IMR-90 (cell line): ENCODE results near the gene ID1. TPM values are rescaled to one million over a fixed set of nuclear protein-coding genes. Genes with fewer than 3 reads are reported as not detected.
A peak's percentile ranks its signal among the peaks of the same experiment; 100 is the strongest.

ENCODE experiments used
- ATAC-seq: fragments of 200-7000 bp; cut with Tn5 transposase; 2 replicates; pipeline ENCODE4 v1.9.1; 2020; ENCODE audit warnings: low read depth, mild to moderate bottlenecking, moderate library complexity
- BruUV-seq: library from RNA; stranded (reverse); fragments of 400-500 nt; replicated peaks from 2 replicates; lab custom pipeline; 2021; lab: Mats Ljungman, UMichigan
- CTCF ChIA-PET: fragments of 300-600 bp; formaldehyde crosslinking; extraction: SDS; loops from one replicate; lab custom pipeline; 2021; ENCODE audit warnings: antibody characterized with exemption; lab: Yijun Ruan, JAX
- POLR2A ChIA-PET: fragments of 300-600 bp; sonication (Branson Sonifier 250); formaldehyde crosslinking; loops from one replicate; lab custom pipeline; 2022; ENCODE audit warnings: antibody characterized with exemption; ENCODE audit not compliant: unreplicated experiment; lab: Charles Lee
- DNase-seq: peaks from one replicate; pipeline ENCODE4 v3.0.0; 2013
- H2AFZ ChIP-seq: replicated peaks from 2 replicates; pipeline ENCODE3; 2013; ENCODE audit warnings: low read length, mild to moderate bottlenecking; ENCODE audit not compliant: poor library complexity
- H2AK5ac ChIP-seq: 2 replicates; pipeline ENCODE4 v1.6.1; 2013; ENCODE audit warnings: low read depth, low read length, inconsistent platforms
- H2AK9ac ChIP-seq: replicated peaks from 2 replicates; pipeline ENCODE3; 2013; ENCODE audit warnings: mild to moderate bottlenecking, low read depth, low read length, moderate library complexity; ENCODE audit not compliant: poor library complexity
- H2BK120ac ChIP-seq: 2 replicates; pipeline ENCODE4 v1.6.1; 2013; ENCODE audit warnings: low read depth, low read length, inconsistent platforms
- H2BK15ac ChIP-seq: 3 replicates; pipeline ENCODE4 v1.6.1; 2013; ENCODE audit warnings: low read depth, low read length, inconsistent platforms
- H2BK20ac ChIP-seq: 2 replicates; pipeline ENCODE4 v1.6.1; 2013; ENCODE audit warnings: low read depth, mild to moderate bottlenecking, inconsistent platforms, low read length, moderate library complexity
- H2BK5ac ChIP-seq: 2 replicates; pipeline ENCODE4 v1.6.1; 2013; ENCODE audit warnings: mild to moderate bottlenecking, low read depth, low read length, inconsistent platforms; ENCODE audit not compliant: poor library complexity, severe bottlenecking
- H3K14ac ChIP-seq: replicated peaks from 2 replicates; pipeline ENCODE4 v1.6.1; 2013; ENCODE audit warnings: low read depth, low read length, inconsistent platforms
- H3K18ac ChIP-seq: 2 replicates; pipeline ENCODE4 v1.6.1; 2013; ENCODE audit warnings: low read depth, low read length, control low read depth
- H3K23ac ChIP-seq: 2 replicates; pipeline ENCODE4 v1.6.1; 2013; ENCODE audit warnings: low read depth, low read length, inconsistent platforms
- H3K27ac ChIP-seq: 2 replicates; pipeline ENCODE4 v1.5.1; 2013; ENCODE audit warnings: mild to moderate bottlenecking, control low read depth, low read length; ENCODE audit not compliant: insufficient read depth
- H3K27me3 ChIP-seq: 2 replicates; pipeline ENCODE4 v1.6.1; 2013; ENCODE audit warnings: low read length; ENCODE audit not compliant: control insufficient read depth, insufficient read depth
- H3K36me3 ChIP-seq: 2 replicates; pipeline ENCODE4 v1.6.1; 2013; ENCODE audit warnings: low read length, mixed read lengths; ENCODE audit not compliant: control insufficient read depth, insufficient read depth
- H3K4ac ChIP-seq: 2 replicates; pipeline ENCODE4 v1.6.1; 2013; ENCODE audit warnings: low read depth, low read length, inconsistent platforms
- H3K4me1 ChIP-seq: 2 replicates; pipeline ENCODE4 v1.6.1; 2013; ENCODE audit warnings: low read length, mixed read lengths; ENCODE audit not compliant: control insufficient read depth, insufficient read depth
- H3K4me2 ChIP-seq: 2 replicates; pipeline ENCODE4 v1.6.1; 2013; ENCODE audit warnings: low read depth, mild to moderate bottlenecking, control low read depth, low read length, moderate library complexity
- H3K4me3 ChIP-seq: 2 replicates; pipeline ENCODE4 v1.5.1; 2013; ENCODE audit warnings: low read depth, mild to moderate bottlenecking, control low read depth, low read length, moderate library complexity; ENCODE audit not compliant: insufficient read depth
- H3K56ac ChIP-seq: 2 replicates; pipeline ENCODE4 v1.6.1; 2013; ENCODE audit warnings: low read length, inconsistent platforms; ENCODE audit not compliant: insufficient read depth; ENCODE audit errors: extremely low read depth
- H3K79me1 ChIP-seq, 2 experiments: 2 replicates each; pipeline ENCODE4 v1.6.1; 2013; ENCODE audit warnings: low read length in 2 of 2, inconsistent platforms in 1 of 2, low read depth in 1 of 2
- H3K9ac ChIP-seq: 2 replicates; pipeline ENCODE4 v1.6.1; 2013; ENCODE audit warnings: low read depth, low read length, control low read depth
- H3K9me1 ChIP-seq: 2 replicates; pipeline ENCODE4 v1.6.1; 2013; ENCODE audit warnings: low read length, inconsistent platforms; ENCODE audit not compliant: insufficient read depth
- H3K9me3 ChIP-seq: 2 replicates; pipeline ENCODE4 v1.6.1; 2013; ENCODE audit warnings: low read length; ENCODE audit not compliant: control insufficient read depth, insufficient read depth
- H4K20me1 ChIP-seq: 2 replicates; pipeline ENCODE4 v1.6.1; 2013; ENCODE audit warnings: low read length, inconsistent platforms; ENCODE audit not compliant: insufficient read depth
- H4K5ac ChIP-seq: 2 replicates; pipeline ENCODE4 v1.6.1; 2013; ENCODE audit warnings: mild to moderate bottlenecking, low read depth, low read length, control low read depth
- H4K8ac ChIP-seq, 2 experiments: 2 replicates each; pipeline ENCODE4 v1.6.1; 2013; ENCODE audit warnings: low read depth in 2 of 2, low read length in 2 of 2, control low read depth in 1 of 2, inconsistent platforms in 1 of 2
- H4K91ac ChIP-seq: 2 replicates; pipeline ENCODE4 v1.6.1; 2013; ENCODE audit warnings: low read depth, low read length, inconsistent platforms; ENCODE audit not compliant: insufficient read depth
- BHLHE40 ChIP-seq: fragments of 150-350 bp; IDR thresholded peaks from 2 replicates; pipeline ENCODE4 v1.6.1; 2016; ENCODE audit warnings: mild to moderate bottlenecking, low read depth, low read length
- CEBPB ChIP-seq: IDR thresholded peaks from 2 replicates; pipeline ENCODE4 v1.6.1; 2012; ENCODE audit warnings: low read depth, low read length, improper control_type of control experiment
- CHD1 ChIP-seq: IDR thresholded peaks from 2 replicates; pipeline ENCODE4 v1.6.1; 2012; ENCODE audit warnings: low read depth, low read length, improper control_type of control experiment
- CTCF ChIP-seq: conservative IDR thresholded peaks from 2 replicates; pipeline ENCODE4 v1.5.1; 2012; ENCODE audit warnings: mild to moderate bottlenecking, low read depth, low read length, improper control_type of control experiment
- ELK1 ChIP-seq: fragments of 150-350 bp; IDR thresholded peaks from 2 replicates; pipeline ENCODE4 v1.6.1; 2016; ENCODE audit warnings: low read depth, mild to moderate bottlenecking, low read length, moderate library complexity, borderline replicate concordance
- FOS ChIP-seq: fragments of 150-350 bp; IDR thresholded peaks from 2 replicates; pipeline ENCODE4 v1.6.1; 2016; ENCODE audit warnings: low read depth, low read length
- MAFK ChIP-seq: IDR thresholded peaks from 2 replicates; pipeline ENCODE4 v1.6.1; 2012; ENCODE audit warnings: low read depth, low read length, improper control_type of control experiment
- MAZ ChIP-seq: IDR thresholded peaks from 2 replicates; pipeline ENCODE4 v1.6.1; 2012; ENCODE audit warnings: low read depth, mild to moderate bottlenecking, low read length, improper control_type of control experiment, moderate library complexity, borderline replicate concordance
- MXI1 ChIP-seq: IDR thresholded peaks from 2 replicates; pipeline ENCODE4 v1.6.1; 2012; ENCODE audit warnings: low read depth, mild to moderate bottlenecking, low read length, moderate library complexity, borderline replicate concordance
- NFE2L2 ChIP-seq: fragments of 150-350 bp; IDR thresholded peaks from 2 replicates; pipeline ENCODE4 v1.6.1; 2016; ENCODE audit warnings: low read depth, mild to moderate bottlenecking, low read length
- POLR2A ChIP-seq: IDR thresholded peaks from 2 replicates; pipeline ENCODE4 v1.6.1; 2012; ENCODE audit warnings: mild to moderate bottlenecking, low read depth, low read length
- RAD21 ChIP-seq: IDR thresholded peaks from 2 replicates; pipeline ENCODE4 v1.6.1; 2012; ENCODE audit warnings: low read length, improper control_type of control experiment
- RCOR1 ChIP-seq: IDR thresholded peaks from 2 replicates; pipeline ENCODE4 v1.6.1; 2012; ENCODE audit warnings: mild to moderate bottlenecking, low read length, improper control_type of control experiment; ENCODE audit not compliant: insufficient replicate concordance
- RFX5 ChIP-seq: IDR thresholded peaks from 2 replicates; pipeline ENCODE4 v1.8.0; 2012; ENCODE audit warnings: low read depth, mild to moderate bottlenecking, low read length, moderate library complexity
- SMC3 ChIP-seq: fragments of 150-350 bp; IDR thresholded peaks from 2 replicates; pipeline ENCODE4 v1.6.1; 2016; ENCODE audit warnings: low read depth, mild to moderate bottlenecking, antibody characterized with exemption, low read length, moderate library complexity
- USF2 ChIP-seq: fragments of 150-350 bp; IDR thresholded peaks from 2 replicates; pipeline ENCODE4 v1.6.1; 2017; ENCODE audit warnings: mild to moderate bottlenecking, antibody characterized with exemption, low read length, low read depth
- WGBS, 2 experiments: methylation state at CpG; one replicate each; pipeline versions ENCODE4 v1.1.5 to v1.1.7; 2013; ENCODE audit warnings: missing lambda C conversion rate in 2 of 2; ENCODE audit not compliant: insufficient read length in 1 of 2; ENCODE audit errors: extremely low coverage in 2 of 2; 5-methylcytosine and 5-hydroxymethylcytosine counted together
- dilution Hi-C: fragments of 300-500 bp; cut with HindIII; formaldehyde crosslinking; loops from one replicate; pipeline ENCODE4 v1.14.3; 2018; ENCODE audit warnings: low sequenced_read_pairs; ENCODE audit not compliant: unreplicated experiment
- in situ Hi-C: fragments of 300-500 bp; cut with MboI; formaldehyde crosslinking; loops from 3 replicates; pipeline ENCODE4 v1.14.3; 2019; ENCODE audit warnings: low sequenced_read_pairs, inconsistent platforms, mixed read lengths
- intact Hi-C: fragments of 100-400 bp; cut with micrococcal nuclease; formaldehyde crosslinking; loops from 2 replicates; pipeline ENCODE4 v1.10.0; 2022
- polyA plus RNA-seq, 3 experiments: library from polyadenylated mRNA; depleted of rRNA; stranded (reverse); fragments of >200 nt; gene quantifications; 2 replicates each; pipeline ENCODE4 v1.2.3, GENCODE V29; 2012; ENCODE audit warnings: low replicate concordance in 1 of 3
- total RNA-seq: library from RNA; depleted of rRNA; stranded (reverse); fragments of >200 nt; gene quantifications from 2 replicates; pipeline ENCODE4 v1.2.3, GENCODE V29; 2012

The ID1 gene
- total and polyA plus RNA-seq, 2 of the 4 experiments (the other 2 are of a cell fraction): 148 to 174 TPM

GRCh38 chr20:31597481-31597855 is 7.6 kb upstream of the ID1 start:
- intact Hi-C loops (no loop called here), in situ Hi-C loops (no loop called here), dilution Hi-C loops (no loop called here)
- BruUV-seq: no TSS peak
- WGBS, 2 experiments: no CpG with 5 or more reads among the region's 2 CpGs
- Histone ChIP-seq H2AK5ac (peak overlapping the region; percentile 95), H4K91ac (peak overlapping the region; percentile 66; the same call in 1 of the 2 replicates), H3K4me2 (no peak overlapping the region), H3K18ac (no peak overlapping the region), H3K36me3 (no peaks in the 10 kb centered on the region), H4K8ac (peak overlapping the region in 1 of 2 experiments; percentile 27; a peak in 1 of 4 replicates), H4K20me1 (no peaks in the 10 kb centered on the region), H3K4me1 (peaks cover 14% of the 10 kb centered on the region), H3K9me3 (no peaks in the 10 kb centered on the region), H3K56ac (no peak overlapping the region; the same call in 1 of the 2 replicates), H3K79me1 (peaks cover 0 to 7% of the 10 kb centered on the region in 2 experiments; a peak in 1 of 4 replicates), H3K4me3 (no peak overlapping the region), H4K5ac (no peak overlapping the region), H3K4ac (peak overlapping the region; percentile 84), H2BK15ac (peak overlapping the region; percentile 65; the same call in 1 of the 3 replicates), H2BK5ac (no peak overlapping the region), H3K9me1 (peaks cover 7% of the 10 kb centered on the region), H3K9ac (no peak overlapping the region), H2BK20ac (peak overlapping the region; percentile 91), H3K23ac (no peak overlapping the region), H3K27ac (no peak overlapping the region), H3K27me3 (no peaks in the 10 kb centered on the region), H2AFZ (no peak overlapping the region), H2BK120ac (peak overlapping the region; percentile 91), H2AK9ac (no peak overlapping the region), H3K14ac (no peak overlapping the region)
- ChIA-PET CTCF (interaction anchor here (1.3 kb wide), 1 partner anchor 16 kb away, joined by 5 read pairs; no protein-coding TSS in a partner anchor), POLR2A (interaction anchor here (0.8 kb wide), 1 partner anchor 11 kb away, joined by 3 read pairs; no protein-coding TSS in a partner anchor)
- no peak for DNase-seq
- ATAC-seq: no peak
- TF ChIP-seq RAD21: no peak
- no peak for TF ChIP-seq NFE2L2
- no peak for TF ChIP-seq SMC3
- no peak for TF ChIP-seq USF2
- no peak for TF ChIP-seq CEBPB
- TF ChIP-seq BHLHE40: no peak
- no peak for TF ChIP-seq FOS
- TF ChIP-seq POLR2A: no peak
- no peak for TF ChIP-seq MAZ
- TF ChIP-seq ELK1: no peak
- no peak for TF ChIP-seq RFX5
- TF ChIP-seq CHD1: no peak
- no peak for TF ChIP-seq MXI1
- no peak for TF ChIP-seq RCOR1
- TF ChIP-seq MAFK: no peak
- TF ChIP-seq CTCF: no peak
